HG03565 (cell line): ENCODE data around the gene OPRD1.

Experiments used
- ATAC-seq: cut with Tn5 transposase; IDR thresholded peaks from one replicate; pipeline ENCODE4 v1.9.1; 2021; ENCODE audit warnings: mild to moderate bottlenecking, moderate library complexity; ENCODE audit not compliant: unreplicated experiment

OPRD1 gene

DNA sequence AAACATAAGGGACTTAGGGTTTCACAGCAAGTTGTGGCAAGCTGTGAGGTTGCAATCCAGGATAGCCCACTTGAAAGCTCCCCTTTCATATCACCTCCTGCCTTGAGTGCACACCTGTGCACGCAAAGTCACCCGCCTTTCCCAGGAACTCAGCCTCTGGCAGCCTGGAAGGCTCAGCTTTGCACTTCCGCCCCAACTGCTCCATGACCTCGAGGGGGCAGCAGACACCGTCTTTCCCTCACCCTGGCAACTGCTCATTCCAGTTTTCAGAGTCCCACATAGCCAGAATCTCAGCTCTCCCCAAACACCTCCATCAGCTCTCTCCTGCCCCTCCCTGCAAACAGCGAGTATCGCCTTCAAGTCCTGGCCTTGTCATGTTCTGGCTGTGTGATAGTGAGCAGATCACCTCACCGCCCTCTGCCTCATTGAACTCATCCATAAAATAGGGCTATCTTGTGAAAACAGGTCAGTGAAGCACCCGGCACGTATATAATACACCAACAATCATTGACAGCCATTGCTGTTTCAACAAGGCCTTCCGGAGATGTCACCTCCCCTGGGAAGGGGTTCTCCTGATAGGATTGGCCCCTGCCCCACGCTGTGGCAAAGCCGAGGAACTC is 70.1 kb downstream of the OPRD1 start:
- ATAC-seq = no peak

DNA sequence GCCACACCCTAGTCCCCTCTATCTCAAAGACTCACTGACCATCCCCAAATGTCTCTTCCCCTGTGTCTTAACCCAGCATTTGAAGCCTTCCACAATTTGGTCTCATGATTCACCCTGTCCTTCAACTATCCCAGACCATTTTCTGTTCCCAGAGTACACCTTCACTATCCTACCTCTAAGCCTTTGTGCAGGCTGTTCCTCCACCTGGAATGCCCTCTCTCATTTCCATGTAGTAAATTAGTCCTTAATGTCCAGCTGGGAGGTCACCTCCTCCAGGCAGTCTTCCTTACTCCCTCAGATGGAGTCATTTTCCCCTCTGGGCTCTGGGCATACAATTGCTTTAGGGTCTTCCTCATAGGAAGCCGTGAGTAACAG is 71.3 kb downstream of the OPRD1 start:
- ATAC-seq = no peak

DNA sequence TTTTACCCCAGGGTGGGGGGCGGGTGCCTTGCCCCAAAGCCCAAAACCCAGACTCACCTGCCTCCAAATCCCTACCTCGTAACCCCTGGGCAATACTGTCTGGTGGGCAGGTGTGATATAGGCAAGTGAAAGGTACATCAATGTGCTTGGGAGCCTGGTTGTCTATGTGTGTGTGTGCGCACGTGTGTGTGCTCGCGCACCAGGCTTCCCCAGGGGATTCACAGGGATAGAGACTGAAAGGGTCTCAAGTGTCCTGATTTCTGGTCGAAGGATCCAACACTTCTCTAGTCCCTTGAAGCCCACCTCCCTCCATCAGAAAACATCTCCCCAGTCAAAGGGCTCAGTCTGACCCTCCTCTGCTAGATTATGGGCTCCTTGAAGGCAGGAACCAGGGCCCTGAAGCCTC is 73.5 kb downstream of the OPRD1 start:
- no peak for ATAC-seq

DNA sequence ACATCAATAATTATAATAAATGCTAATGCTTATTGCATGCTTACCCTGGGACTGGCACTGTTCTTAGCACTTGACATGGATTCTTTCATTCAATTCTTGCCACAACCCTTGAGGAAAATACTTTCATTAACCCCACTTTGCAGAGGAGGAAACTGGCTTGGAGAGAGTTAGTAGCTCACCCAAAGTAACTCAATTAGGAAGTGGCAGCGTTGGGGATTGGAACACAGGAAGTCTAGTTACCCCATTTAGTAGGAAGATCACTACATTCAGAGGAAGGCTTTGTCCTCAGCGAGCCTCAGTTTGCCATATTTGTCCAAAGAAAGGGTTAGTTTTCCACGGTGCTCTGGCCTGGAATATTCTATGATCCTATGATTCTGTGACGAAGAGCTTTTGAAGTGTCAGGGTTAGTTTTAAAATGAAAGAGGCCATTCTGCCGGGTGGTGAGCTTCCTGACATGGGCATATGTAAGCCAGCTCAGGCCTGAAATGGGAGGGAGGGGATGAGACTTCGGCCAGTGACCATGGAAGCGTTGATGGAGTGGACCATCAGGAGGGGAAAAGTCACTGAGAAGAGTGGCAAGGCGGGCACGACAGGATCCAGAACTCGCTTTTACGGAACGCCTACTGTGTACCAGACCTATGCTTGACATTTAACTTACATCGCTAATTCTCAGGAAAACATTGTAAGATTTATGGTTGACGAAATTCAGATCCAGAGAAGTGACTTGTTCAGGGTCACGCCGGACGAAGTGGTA is 74.2 kb downstream of the OPRD1 start:
- no peak for ATAC-seq

DNA sequence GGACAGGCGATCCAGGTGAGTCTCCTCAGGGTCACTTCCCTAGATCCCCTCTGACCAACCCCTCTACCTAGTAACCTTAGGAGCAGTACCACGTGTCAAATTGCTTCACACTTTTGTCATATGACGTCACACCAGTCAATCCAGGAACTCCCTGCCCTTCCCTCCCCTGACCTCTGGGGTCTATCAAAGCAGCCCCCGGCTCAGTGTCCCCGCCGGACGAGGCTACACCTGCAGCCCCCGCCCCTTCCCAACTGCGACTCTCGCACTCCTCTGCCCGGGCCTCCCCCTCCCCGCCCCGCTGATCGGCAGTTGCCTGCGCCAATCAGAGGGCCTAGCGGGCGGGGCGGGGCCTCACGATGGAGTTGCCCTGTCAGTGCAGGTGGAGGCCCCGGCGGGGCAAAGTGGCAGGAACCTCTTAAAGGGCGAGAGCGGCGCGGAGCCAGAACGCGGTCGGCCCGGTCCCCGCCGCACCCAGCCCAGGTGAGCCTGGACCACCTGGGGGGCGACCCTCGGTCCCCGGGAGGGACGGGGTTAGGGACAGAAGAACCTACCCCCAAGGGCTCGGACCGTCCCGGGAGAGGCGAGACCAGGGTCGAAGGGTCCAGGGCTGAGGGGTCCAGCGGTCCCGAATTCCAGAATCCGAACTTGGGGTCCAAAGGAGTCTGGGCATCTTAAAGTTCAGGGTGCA is 74.9 kb downstream of the OPRD1 start:
- no peak for ATAC-seq

DNA sequence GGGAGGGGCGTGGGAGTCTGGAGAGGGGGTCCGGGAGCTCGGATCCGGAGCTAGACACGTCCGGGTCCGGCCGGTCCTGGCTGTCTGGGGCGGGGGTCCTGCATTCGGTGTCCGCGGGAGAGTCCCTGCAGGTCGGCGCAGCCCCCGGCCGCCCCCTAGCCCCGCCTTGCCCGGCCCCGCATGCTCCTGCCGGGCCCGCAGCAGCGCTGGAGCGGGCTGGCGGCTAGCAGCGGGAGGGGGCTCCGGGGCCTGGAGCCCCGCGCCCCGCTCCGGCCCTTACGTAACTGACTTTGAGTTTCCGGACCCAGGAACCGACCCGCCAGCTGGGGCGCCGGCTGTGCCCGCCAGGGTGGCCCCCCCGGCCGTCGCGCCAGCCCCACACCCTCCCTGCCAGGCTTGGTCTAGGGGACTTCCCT is 75.5 kb downstream of the OPRD1 start:
- no peak for ATAC-seq

DNA sequence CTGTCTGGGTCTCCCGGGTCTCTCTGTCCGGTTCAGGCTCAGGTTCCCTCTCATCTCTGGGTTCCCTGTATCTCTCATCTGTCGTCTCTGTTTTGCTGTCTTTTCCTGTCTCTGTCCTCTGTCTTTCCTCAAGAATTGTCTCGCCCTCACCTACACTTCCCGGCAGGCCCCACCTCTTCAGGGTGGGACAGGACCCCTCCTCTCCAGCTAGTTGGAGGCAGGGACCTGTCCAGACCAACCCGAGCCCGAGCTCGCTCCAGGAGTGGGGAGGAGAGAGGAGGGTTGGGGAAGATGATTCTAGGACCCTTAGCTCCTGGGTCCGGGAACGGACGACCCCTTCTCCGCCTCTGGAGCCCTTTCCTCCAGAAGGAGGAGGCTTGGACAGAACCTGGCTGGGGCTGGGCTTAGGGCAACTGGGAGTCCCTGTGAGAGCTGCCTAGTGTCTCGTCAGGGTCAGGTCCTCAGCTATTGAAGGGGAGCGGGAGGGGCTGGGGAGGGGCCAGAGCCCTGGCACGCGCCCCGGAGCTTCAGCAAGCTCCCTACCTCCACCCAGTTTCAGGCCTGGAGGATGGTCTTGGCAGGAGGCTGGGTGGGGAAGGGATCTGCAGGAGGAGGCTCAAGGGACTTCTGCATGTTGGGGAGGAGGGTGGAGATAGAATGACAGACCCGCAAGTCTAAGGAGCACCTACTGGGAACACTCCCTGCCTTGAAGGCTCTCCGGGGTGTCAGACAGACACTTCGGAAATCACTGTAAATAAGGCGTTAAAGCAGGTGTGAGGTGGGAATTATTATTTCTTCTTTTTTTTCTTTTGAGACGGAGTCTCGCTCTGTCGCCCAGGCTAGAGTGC is 76.1 kb downstream of the OPRD1 start:
- no peak for ATAC-seq

DNA sequence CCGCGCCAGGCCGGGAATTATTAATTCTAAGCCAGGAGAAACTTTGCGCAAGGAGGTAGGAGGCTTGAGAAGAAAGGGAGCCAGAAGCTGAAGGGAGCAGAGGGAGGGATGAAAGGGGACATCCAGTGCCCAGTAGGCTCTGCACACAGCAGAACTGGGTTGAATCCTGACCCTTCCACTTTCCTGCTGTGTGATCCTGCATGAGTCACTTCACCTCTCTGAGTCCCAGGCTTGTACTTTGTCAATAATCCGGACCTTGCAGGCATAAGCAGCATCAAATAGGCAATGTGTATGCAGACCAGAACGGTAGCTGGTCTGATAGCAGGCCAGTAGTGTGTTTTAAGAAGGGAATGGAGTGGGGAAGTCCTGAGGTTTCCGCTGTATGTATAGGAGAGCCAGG is 76.9 kb downstream of the OPRD1 start:
- no peak for ATAC-seq

DNA sequence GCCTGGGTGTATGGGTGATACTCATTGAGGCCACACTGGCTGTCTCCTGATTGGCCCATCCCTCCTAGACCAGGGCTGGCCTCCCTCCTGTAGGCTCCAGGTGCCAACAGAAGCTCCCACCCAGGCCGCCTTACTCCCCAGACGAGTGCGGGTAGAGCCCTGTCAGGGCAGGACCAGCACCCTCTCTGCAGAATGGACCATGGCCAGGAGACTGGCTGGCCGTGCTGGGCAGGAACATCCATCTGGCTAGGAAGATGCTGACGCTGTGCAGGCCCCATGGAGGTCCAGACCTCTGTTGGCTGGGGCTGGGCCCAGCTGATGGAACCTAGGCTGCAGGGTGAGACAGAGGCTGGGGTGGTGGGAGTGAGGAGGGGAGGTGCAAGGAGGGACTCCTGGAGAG is 77.4 kb downstream of the OPRD1 start:
- ATAC-seq = no peak

DNA sequence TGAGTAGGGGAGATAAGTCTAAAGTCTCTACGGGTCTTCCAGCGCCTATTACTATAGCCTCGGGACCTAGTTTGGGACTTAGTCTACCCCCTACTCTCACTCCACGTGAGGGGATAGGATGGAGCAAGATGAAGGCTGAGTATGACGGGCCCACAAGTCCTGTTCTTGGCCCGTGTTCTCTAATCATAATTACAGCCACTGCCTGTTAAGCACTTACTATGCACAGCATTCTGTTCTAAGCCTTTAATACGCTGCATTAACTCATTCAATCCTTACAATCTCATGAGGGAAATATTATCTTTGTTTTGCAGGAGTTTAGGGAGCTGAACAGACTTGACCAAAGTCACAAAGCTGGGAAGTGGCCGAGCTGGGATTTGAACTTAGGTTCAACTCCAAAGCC is 78.5 kb downstream of the OPRD1 start:
- ATAC-seq = no peak

DNA sequence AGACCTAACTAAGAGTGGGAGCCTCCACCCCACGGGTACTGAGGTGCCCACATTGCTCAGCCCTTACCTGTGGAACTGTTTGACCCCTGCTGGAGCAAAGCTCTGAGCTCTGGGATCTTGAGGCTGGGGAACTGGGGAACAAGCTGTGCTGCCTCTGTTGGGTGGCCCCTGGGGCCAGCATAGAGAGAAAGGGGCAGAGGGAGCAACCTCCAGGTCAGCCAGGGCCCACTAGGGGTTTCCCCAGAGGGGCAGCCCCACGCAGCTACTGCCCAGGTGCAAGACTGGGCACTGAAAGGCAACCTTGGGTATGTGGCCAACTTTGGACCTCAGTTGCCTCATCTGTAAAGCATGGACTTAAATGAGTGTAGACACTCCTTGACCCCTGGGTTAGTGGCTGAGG is 78.9 kb downstream of the OPRD1 start:
- ATAC-seq = no peak

DNA sequence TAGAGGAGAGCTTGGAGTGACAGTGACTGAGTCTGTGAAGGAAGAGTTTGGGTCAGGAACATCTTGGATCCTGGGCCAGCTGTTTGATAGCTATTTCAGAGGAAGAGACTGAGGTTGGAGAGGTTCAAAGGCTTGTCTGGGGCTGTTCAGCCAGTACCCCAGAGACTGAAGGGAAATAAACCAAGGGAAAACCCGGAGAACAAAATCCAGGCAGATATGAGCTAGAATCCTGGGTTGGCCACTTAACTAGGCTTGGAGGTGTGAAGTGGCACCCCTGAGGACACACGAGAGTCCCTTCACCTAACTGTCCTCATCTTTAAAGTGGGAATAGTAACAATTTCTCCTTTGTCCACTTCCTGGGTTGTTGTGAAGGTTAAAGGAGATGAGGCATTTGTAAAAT is 79.3 kb downstream of the OPRD1 start:
- no peak for ATAC-seq

DNA sequence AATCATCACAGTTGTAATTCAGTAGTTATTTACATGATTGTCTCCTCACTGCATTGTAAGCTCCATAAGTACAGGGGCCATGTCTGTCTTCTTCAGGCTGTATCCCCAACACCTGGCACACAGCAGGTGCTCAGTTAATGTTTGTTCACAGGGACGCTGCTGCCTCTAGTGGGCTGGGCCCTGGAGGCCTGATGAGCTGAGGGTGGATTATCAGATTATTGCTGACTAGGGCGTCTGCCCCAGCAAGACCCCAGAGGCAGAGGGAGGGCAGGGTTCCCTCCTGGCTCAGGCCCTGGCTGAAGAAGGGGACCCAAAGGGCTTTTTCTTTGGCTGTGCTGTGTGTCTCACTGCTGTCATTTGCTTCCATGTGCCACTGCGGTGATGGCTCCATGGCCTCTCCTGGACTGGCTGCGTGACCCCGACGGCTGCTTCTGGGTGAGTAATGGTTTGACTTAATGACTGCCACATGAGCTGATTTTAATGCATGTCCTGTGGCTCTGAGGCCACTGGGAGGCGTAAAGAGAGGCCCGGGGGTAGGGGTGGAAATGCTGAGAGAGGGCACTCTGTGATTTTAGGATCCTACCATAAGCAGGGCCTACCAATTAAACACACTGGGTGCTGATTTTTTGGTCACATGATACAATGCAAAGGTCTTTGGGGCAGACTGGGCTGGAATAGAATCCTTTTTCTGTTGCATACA is 81.6 kb downstream of the OPRD1 start:
- no peak for ATAC-seq

DNA sequence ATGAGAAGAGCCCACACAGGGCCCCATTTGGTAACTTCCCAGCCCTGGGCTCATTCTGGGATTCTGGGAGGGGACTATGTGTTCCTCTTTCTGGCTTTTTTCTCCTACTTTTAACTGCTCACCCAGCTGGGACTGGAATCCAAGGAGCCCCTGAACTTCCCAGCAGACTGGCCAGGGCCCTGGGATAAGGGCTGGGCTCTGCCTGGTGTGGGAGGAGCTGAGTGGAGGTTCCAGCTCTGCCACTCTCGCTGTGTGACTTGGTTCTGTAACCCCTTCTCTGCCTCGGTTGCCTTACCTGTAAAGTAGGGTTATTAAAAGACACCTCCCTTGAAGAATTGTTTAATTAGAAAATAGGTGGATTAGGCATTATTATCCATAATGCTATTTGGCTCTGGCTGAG is 82.8 kb downstream of the OPRD1 start:
- ATAC-seq = no peak

DNA sequence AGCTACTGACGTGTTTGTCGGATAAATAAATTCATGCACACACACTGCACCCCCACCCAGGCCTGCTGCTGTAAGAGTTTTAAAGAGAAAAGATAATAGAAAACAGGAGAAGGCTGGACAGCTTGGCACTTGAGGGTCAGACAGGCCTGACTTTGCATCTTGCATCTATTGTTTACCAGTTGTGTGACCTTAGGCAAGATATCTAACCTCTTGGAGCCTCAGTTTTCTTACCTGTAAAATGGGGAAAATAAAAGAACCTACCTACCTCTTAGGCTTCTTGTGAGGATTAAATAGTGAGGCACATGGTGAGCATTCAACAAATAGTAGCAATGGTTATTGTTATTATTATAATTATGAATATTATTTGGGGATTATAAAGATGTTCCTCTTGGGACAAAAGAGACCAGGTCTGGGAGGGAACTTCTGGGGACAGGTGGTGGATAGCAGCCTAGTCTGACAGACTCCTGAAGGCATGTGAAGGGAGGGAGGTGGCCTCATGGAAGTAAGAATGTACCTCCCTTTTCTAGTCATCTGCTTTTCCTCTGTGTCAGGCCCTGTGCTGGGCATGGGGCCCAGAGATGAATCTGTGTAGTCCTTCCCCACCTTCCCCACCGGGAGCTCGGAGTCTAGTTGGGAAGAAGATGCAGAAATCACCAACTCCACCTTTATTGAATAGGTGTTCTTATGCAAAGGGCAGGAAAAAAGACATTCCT is 84.1 kb downstream of the OPRD1 start:
- ATAC-seq = no peak

DNA sequence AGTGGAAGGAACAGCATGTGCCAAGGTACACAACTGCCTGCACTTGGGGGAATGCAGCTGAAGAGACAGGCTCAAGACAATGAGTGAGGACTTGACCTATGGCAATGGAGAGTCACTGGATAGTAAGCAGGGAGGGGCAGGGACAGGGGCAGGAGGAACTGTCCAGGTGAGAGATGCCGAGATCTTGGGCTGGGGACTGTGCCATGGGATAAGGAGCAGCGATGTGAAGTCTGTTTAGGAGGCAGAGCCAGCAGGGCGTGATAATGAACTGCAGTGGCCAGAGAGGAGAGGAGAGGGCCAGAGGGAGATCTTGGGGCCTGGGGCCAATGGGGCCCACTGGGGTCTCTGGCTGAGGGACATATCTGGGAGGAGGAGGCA is 84.6 kb downstream of the OPRD1 start:
- no peak for ATAC-seq

DNA sequence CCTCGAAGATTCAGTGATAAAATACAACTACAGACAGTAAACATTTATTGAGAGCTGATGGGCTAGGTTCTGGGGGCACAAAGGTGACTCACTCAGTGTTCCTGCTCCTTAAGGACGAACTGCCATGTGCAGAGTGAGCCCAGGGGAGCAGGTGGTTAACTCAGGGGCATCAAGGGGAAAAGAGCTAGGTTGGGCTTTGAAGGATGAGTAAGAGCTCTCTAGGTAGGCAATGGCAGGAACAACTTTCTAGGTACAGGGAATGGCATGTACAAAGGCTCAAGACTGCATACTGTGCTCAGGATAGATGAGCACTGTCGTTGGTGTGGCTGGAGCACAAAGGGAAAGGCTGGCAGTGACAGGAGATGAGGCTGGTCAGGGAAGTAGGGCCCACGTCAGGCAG is 85.8 kb downstream of the OPRD1 start:
- ATAC-seq = no peak

DNA sequence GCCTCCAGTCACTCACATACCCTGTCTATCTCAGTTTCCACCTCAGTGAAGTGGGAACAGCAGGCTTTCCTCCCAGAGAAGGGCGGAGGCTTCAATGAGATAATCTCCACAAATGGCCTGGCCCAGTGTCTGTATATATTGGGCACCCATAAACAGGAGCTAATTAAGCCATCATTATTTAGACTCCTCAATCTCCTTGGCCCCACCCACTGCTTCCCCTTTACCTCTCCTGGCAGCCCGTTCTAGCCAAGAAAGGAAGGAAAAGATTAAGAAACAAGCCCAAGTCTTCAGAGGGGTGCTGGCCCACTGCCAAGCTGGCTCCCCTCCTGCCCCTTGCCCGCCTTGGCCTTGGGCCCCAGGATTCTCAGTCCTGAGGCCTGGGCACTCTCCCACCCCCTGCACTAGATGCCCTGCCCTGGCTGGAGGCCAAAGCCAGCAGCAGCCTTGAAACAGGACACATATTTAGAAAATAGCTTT is 86.5 kb downstream of the OPRD1 start:
- ATAC-seq = no peak

DNA sequence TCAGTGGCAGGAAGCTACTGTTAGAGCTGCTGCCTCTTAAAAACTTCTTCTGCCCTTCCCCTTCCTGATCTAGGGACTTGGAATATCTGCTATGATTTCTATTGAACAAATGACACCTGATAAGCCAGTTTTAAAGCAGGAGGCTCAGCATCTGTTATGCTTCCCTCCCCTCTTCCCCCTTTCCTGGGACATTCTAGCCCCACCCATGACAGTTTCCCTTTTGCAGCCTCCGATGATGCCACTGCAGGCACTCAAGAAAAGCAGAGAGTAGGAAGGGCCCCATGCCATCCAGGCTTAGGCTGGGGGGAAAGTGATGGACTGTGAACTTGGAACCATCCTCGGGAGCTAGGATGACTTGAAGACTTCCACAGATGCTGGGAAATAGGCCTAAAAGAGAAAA is 87.3 kb downstream of the OPRD1 start:
- ATAC-seq = no peak

DNA sequence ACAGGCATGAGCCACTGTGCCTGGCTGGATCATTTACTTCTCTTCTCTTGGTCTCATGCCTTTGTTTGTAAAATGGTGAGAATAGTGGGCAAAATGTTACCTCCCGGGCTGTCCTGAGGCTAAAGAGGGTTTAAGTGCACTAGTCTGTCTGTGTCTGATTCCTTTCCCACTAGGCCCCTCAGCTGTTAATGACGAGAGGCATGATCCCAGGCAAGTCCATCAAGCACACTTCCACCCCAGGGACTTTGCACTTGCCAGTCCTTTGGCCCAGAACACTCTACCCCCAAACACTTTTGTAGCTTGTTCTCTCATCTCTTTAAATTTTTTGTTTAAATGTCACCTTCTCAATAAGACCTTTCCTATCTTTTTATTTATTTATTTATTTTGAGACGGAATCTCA is 88.6 kb downstream of the OPRD1 start:
- ATAC-seq = no peak
